Bronchial epithelial cell (primary cell): Measurements from ENCODE around the gene RAB43. TPM values are rescaled to one million over a fixed set of nuclear protein-coding genes. Genes with fewer than 3 reads are reported as not detected.
"Not testable (repeated sequence)": the region's sequence is repeated elsewhere in the genome, so short reads cannot be mapped to it uniquely, and the experiment has no call there.

Source experiments
- DNase-seq: peaks from one replicate; pipeline ENCODE4 v3.0.0-alpha.2; 2010; ENCODE audit warnings: low read depth
- FAIRE-seq: peaks from 2 replicates; lab custom pipeline; 2011; peaks lifted over from hg19 to GRCh38; lab: Jason Lieb, UNC
- H3K27me3 ChIP-seq: 2 replicates; pipeline ENCODE4 v1.5.1; 2011; ENCODE audit warnings: low read length; ENCODE audit not compliant: control insufficient read depth, insufficient read depth
- H3K36me3 ChIP-seq: 2 replicates; pipeline ENCODE4 v1.5.1; 2011; ENCODE audit warnings: low read length; ENCODE audit not compliant: control insufficient read depth, insufficient read depth
- H3K4me3 ChIP-seq: 2 replicates; pipeline ENCODE4 v1.5.1; 2011; ENCODE audit warnings: mild to moderate bottlenecking, low read depth, low read length, control low read depth
- total RNA-seq: library from RNA; depleted of rRNA; stranded (reverse); fragments of >200 nt; gene quantifications from 2 replicates; pipeline ENCODE4 v1.2.1, GENCODE V29; 2014
- TF ChIP-seq, protein P1 (sequence below): IDR thresholded peaks from 2 replicates; pipeline ENCODE4 v1.5.1; 2011; ENCODE audit warnings: mild to moderate bottlenecking, moderate library complexity, low read length, control low read depth, inconsistent platforms; ENCODE audit not compliant: insufficient read depth, severe bottlenecking

Gene RAB43
- total RNA-seq, 1 donor from 2014 or later = 15.0 TPM

DNA sequence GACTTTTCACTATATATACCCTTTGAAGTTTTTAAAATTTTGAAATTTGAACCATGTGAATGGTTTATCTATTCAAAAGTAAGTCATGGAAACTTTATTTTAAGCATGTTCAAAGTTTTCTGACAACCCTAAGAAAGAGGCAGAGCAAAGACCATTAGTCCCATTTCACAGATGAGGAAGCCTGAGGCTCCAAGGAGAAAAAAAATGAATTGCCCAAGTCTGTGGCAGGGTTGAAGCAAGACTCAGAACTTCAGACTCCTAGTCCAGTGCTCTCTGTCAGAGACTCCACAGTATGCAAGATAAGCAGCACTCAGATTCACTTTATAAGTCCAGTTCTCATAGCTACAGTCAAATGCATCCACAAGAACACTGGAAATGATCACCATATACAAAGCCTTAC is 4.5 kb downstream of the RAB43 start:
- H3K4me3 ChIP-seq = no peak overlapping the region
- TF ChIP-seq, protein P1, sequence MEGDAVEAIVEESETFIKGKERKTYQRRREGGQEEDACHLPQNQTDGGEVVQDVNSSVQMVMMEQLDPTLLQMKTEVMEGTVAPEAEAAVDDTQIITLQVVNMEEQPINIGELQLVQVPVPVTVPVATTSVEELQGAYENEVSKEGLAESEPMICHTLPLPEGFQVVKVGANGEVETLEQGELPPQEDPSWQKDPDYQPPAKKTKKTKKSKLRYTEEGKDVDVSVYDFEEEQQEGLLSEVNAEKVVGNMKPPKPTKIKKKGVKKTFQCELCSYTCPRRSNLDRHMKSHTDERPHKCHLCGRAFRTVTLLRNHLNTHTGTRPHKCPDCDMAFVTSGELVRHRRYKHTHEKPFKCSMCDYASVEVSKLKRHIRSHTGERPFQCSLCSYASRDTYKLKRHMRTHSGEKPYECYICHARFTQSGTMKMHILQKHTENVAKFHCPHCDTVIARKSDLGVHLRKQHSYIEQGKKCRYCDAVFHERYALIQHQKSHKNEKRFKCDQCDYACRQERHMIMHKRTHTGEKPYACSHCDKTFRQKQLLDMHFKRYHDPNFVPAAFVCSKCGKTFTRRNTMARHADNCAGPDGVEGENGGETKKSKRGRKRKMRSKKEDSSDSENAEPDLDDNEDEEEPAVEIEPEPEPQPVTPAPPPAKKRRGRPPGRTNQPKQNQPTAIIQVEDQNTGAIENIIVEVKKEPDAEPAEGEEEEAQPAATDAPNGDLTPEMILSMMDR = no peak
- no peaks in the 10 kb centered on the region for H3K27me3 ChIP-seq
- DNase-seq (no peak), FAIRE-seq (no peak)
- peaks cover 9% of the 10 kb centered on the region for H3K36me3 ChIP-seq

DNA sequence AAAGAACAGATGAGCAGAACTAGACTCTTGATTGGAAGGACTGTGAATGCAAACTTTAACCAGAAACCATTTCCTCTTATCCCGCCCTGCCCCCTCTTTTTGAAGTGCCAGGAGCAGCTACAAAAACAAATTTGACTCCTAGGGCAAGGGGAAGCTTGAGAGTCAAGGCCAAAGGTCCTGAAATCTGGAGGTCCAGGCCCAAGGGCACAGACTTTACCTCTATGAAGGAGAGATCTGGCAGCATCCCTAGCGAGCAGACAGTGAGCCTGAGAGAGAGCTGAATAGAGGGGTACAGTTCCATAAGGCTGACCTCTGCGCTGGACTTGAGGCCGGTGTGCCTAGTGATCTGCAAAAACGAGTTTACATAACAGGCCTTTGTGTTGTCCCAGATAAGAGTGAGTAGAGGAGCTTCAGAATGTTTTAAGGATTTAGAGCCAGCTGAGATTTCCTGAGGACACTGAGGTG is 5.1 kb downstream of the RAB43 start:
- Histone ChIP-seq H3K4me3 (no peak overlapping the region), H3K27me3 (no peaks in the 10 kb centered on the region), H3K36me3 (peaks cover 9% of the 10 kb centered on the region)
- no peak for FAIRE-seq
- no peak for DNase-seq
- TF ChIP-seq, protein P1 = no peak

DNA sequence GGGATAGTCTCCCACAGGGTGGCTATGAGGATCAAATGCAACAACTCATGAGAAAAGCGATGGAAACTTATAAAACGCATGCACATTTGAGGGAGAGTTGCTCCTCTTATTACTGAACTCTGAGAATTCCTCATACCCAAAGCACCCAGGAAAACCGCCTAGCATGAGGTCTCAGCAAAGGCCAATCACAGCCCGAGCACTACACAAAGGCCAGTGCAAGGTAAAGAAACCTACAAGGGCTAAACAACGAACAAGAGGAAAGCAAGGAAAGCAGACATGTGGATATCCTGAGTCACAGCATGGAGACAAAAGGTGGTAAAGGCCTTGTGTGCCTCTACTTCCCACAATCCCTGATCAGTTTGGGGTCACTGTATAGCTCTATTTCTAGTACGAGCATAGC is 7.1 kb downstream of the RAB43 start:
- Histone ChIP-seq H3K4me3 (no peak overlapping the region), H3K36me3 (peaks cover 9% of the 10 kb centered on the region), H3K27me3 (no peaks in the 10 kb centered on the region)
- DNase-seq (no peak), FAIRE-seq (no peak)
- TF ChIP-seq, protein P1 = no peak

DNA sequence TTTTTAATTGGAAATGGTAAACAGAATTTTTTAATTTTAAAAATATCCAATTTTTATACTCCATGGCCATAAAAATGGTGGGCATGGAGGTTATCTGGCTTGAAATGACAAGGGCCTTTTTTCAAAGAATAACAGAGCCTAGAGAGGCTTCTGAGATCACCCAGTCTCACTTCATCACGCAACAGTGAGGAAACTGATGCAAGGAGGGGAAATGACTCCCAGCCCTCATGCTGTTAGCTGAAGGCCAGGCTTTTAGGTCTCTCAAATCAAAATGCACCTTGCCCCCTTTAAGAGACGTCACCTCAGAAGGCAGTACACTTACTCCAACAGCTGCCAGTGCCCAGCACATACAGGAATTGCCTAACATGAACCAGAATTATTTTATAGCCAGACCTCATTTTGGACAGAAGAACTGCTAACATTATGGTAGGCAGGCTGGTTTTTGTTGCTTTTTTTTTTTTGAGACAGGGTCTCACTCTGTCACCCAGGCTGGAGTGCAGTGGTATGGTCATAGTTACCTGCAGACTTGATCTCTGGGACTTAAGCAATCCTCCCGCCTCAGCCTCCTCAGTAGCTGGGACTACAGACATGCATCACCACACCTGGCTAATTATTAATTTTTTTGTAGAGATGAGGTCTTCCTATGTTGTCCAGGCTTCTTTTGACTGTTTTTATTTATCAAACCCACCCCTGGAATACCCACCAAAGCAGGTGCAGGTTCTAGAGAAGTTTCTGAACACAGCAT is 9.1 kb downstream of the RAB43 start:
- DNase-seq (no peak), FAIRE-seq (no peak)
- TF ChIP-seq, protein P1 = no peak
- no peaks in the 10 kb centered on the region for H3K27me3 ChIP-seq
- H3K36me3 ChIP-seq = peaks cover 6% of the 10 kb centered on the region
- H3K4me3 ChIP-seq = no peak overlapping the region

DNA sequence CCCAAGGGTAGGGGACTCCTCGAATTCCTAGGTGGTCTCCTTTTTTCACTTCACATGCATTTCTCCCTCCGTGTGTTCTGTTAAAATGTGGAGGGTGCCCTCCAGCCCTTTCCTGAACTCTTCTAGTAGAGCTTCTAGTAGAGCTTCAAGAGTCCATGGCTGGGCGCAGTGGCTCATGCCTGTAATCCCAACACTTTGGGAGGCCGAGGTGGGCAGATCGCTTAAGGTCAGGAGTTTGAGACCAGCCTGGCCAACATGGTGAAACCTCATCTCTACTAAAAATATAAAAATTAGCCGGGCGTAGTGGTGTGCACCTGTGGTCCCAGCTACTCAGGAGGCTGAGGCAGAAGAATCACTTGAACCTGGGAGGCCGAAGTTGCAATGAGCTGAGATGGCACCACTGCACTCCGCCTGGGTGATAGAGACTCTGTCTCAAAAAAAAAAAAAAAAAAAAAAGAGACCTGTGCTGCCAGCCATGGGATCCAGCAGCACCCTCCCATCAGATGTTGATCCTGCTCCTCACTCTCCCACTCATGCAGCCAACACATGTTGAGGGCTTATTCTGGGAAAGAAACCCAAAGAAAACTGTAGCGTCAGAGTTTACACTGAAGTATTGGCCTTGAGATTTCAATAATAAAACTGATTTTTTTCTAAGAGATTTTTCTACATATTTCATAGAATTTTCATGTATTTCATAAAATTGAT is 10.4 kb downstream of the RAB43 start:
- not testable (repeated sequence) for H3K27me3 ChIP-seq, H3K4me3 ChIP-seq, H3K36me3 ChIP-seq, DNase-seq, FAIRE-seq

DNA sequence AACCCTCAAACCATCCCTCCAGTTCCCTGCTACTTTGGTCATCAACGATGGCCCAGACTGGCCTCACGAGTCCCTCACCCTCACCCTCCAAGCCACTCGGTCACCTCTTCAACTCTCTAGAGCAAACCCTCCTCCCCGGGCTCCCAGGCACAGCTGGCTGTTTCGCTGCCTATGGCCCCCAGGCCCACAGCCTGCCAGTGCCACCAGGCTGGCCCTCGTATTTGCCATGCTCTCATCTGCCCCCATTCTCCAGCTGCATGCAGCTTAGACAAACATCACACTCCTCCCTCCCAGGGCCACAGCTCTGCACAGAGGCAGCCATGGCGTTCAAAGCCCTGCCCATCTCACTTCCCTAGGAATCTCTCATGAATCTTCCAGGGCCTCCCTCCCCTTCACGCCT is 13.8 kb downstream of the RAB43 start:
- no peaks in the 10 kb centered on the region for H3K27me3 ChIP-seq
- FAIRE-seq (no peak), DNase-seq (no peak)
- H3K36me3 ChIP-seq = peaks cover 4% of the 10 kb centered on the region
- no peak overlapping the region for H3K4me3 ChIP-seq
- TF ChIP-seq, protein P1 = no peak
